Caco-2 (cell line): Measurements from ENCODE around the gene LRRC7. TPM values are rescaled to one million over a fixed set of nuclear protein-coding genes. Genes with fewer than 3 reads are reported as not detected.
"Not testable (repeated sequence)": the region's sequence is repeated elsewhere in the genome, so short reads cannot be mapped to it uniquely, and the experiment has no call there.

Experiments used
- BruUV-seq: library from RNA; stranded (reverse); fragments of 400-500 nt; replicated peaks from 2 replicates; lab custom pipeline; 2021; lab: Mats Ljungman, UMichigan
- CTCF ChIA-PET: fragments of 300-600 bp; sonication (Branson Sonifier 250); formaldehyde crosslinking; loops from one replicate; lab custom pipeline; 2022; ENCODE audit warnings: antibody characterized with exemption; lab: Charles Lee
- POLR2A ChIA-PET: fragments of 300-600 bp; sonication (Branson Sonifier 250); formaldehyde crosslinking; loops from one replicate; lab custom pipeline; 2022; ENCODE audit warnings: antibody characterized with exemption; lab: Charles Lee
- DNase-seq, 2 experiments: peaks; one replicate each; pipeline versions ENCODE4 v3.0.0 to v3.0.0-alpha.2; 2020 to 2022
- H3K27me3 ChIP-seq: replicated peaks from 2 replicates; pipeline ENCODE4 v1.6.0; 2011; ENCODE audit warnings: low read length; ENCODE audit not compliant: control insufficient read depth, insufficient read depth
- H3K36me3 ChIP-seq: 2 replicates; pipeline ENCODE4 v1.5.1; 2011; ENCODE audit warnings: low read length; ENCODE audit not compliant: control insufficient read depth, insufficient read depth
- H3K4me1 ChIP-seq: fragments of 250-450 bp; sonication (Bioruptor Pico); 2 replicates; pipeline ENCODE4 v1.5.1; 2020; ENCODE audit warnings: mild to moderate bottlenecking
- H3K4me3 ChIP-seq: 2 replicates; pipeline ENCODE4 v1.5.1; 2011; ENCODE audit warnings: low read depth, mild to moderate bottlenecking, control low read depth, low read length
- H3K9me3 ChIP-seq: fragments of 250-450 bp; sonication (Bioruptor Pico); 2 replicates; pipeline ENCODE4 v1.5.1; 2020; ENCODE audit warnings: mild to moderate bottlenecking, moderate library complexity
- H3K27ac Mint-ChIP-seq: one replicate; pipeline ENCODE4 v1.8.0; 2022; ENCODE audit warnings: mixed read lengths; ENCODE audit not compliant: unreplicated experiment
- H3K27me3 Mint-ChIP-seq: one replicate; pipeline ENCODE4 v1.8.0; 2022; ENCODE audit warnings: mixed read lengths; ENCODE audit not compliant: insufficient read depth, unreplicated experiment
- H3K36me3 Mint-ChIP-seq: one replicate; pipeline ENCODE4 v1.8.0; 2022; ENCODE audit warnings: mild to moderate bottlenecking, mixed read lengths; ENCODE audit not compliant: insufficient read depth, unreplicated experiment
- H3K4me1 Mint-ChIP-seq: one replicate; pipeline ENCODE4 v1.8.0; 2022; ENCODE audit warnings: low read depth, mixed read lengths; ENCODE audit not compliant: unreplicated experiment
- H3K4me3 Mint-ChIP-seq: one replicate; pipeline ENCODE4 v1.8.0; 2022; ENCODE audit warnings: mild to moderate bottlenecking, moderate library complexity, mixed read lengths; ENCODE audit not compliant: unreplicated experiment
- H3K9me3 Mint-ChIP-seq: one replicate; pipeline ENCODE4 v1.8.0; 2022; ENCODE audit warnings: mixed read lengths; ENCODE audit not compliant: unreplicated experiment
- CTCF ChIP-seq, 2 experiments: fragments of 200-600 bp in 1 of 2; IDR thresholded peaks; 1 replicate in 1 of 2; 2 replicates in 1 of 2; pipeline versions ENCODE4 v1.5.1 to v1.8.0; 2011 to 2022; ENCODE audit warnings: antibody characterized with exemption in 1 of 2, control low read depth in 1 of 2, inconsistent platforms in 1 of 2, low read depth in 1 of 2, low read length in 1 of 2, mild to moderate bottlenecking in 1 of 2, moderate library complexity in 1 of 2; ENCODE audit not compliant: insufficient read depth in 1 of 2, severe bottlenecking in 1 of 2, unreplicated experiment in 1 of 2
- intact Hi-C: fragments of 100-400 bp; cut with micrococcal nuclease; formaldehyde crosslinking; loops from one replicate; pipeline ENCODE4 v1.10.0; 2022; ENCODE audit not compliant: unreplicated experiment
- total RNA-seq: library from RNA; stranded (reverse); gene quantifications from 2 replicates; pipeline ENCODE4 v1.2.3, GENCODE V29; 2022

LRRC7 gene
- total RNA-seq, 1 experiment from 2014 or later = 8.5 TPM

DNA sequence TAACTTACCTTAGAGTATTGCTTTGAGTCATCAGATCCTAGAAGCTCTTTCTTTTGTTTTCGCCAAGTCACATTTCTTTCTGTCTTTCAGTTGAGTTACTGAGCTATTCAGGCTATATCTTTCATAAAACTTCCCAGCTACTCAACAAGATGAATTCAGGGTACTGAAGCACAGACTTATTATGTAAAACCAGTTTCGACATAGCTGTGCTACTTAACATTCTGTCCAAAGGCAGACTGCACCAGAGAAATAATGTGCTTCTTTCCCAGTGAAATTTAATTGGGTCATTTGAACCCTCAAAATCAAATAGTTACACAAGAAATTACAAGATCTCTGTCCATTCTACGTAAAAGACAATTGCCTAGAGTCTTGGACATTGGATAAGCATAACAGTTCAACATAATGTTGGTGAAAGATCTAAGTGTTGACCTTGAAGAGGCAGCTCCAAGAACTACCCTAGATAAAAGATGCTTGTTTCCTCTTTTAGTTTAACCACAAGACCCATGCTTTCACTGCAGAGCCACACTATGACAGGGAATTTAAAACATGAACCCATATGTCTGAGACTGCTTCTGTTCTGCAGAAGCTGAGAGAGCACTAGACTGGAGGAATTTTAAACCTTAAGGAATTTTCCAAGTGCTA lies 474.5 kb downstream of the LRRC7 start:
- BruUV-seq = no TSS peak
- no peak for DNase-seq
- Mint-ChIP-seq H3K27ac (no peak overlapping the region), H3K27me3 (no peaks in the 10 kb centered on the region), H3K9me3 (no peaks in the 10 kb centered on the region), H3K4me3 (no peak overlapping the region), H3K36me3 (no peaks in the 10 kb centered on the region), H3K4me1 (no peaks in the 10 kb centered on the region)
- no peak overlapping the region for H3K4me3 ChIP-seq
- intact Hi-C loops = no loop called here
- no peaks in the 10 kb centered on the region for H3K9me3 ChIP-seq
- no peaks in the 10 kb centered on the region for H3K36me3 ChIP-seq
- CTCF ChIA-PET = no interaction called here
- H3K27me3 ChIP-seq = no peaks in the 10 kb centered on the region
- POLR2A ChIA-PET = no interaction called here
- H3K4me1 ChIP-seq = no peaks in the 10 kb centered on the region
- no peak for TF ChIP-seq CTCF (IDR thresholded peaks at IDR 0.05; ENCODE audit: insufficient read depth in 1 of 2, low read depth in 1 of 2, low read length in 1 of 2, severe bottlenecking in 1 of 2, unreplicated experiment in 1 of 2)

- POLR2A ChIA-PET = no interaction called here
- no peaks in the 10 kb centered on the region for H3K36me3 Mint-ChIP-seq
- Histone ChIP-seq H3K27me3 (no peaks in the 10 kb centered on the region), H3K9me3 (no peaks in the 10 kb centered on the region), H3K4me3 (no peak overlapping the region), H3K36me3 (no peaks in the 10 kb centered on the region), H3K4me1 (no peaks in the 10 kb centered on the region)
- no peak for DNase-seq
- BruUV-seq = no TSS peak
- intact Hi-C loops = no loop called here
- H3K4me1 Mint-ChIP-seq = no peaks in the 10 kb centered on the region
- H3K4me3 Mint-ChIP-seq = no peak overlapping the region
- CTCF ChIA-PET = no interaction called here
- no peaks in the 10 kb centered on the region for H3K27me3 Mint-ChIP-seq
- H3K9me3 Mint-ChIP-seq = no peaks in the 10 kb centered on the region
- TF ChIP-seq CTCF (IDR thresholded peaks at IDR 0.05; ENCODE audit: insufficient read depth in 1 of 2, low read depth in 1 of 2, low read length in 1 of 2, severe bottlenecking in 1 of 2, unreplicated experiment in 1 of 2) = no peak
- H3K27ac Mint-ChIP-seq = no peak overlapping the region
Measured at GRCh38 chr1:70043804-70044203, 476.1 kb downstream of the LRRC7 start.

DNA sequence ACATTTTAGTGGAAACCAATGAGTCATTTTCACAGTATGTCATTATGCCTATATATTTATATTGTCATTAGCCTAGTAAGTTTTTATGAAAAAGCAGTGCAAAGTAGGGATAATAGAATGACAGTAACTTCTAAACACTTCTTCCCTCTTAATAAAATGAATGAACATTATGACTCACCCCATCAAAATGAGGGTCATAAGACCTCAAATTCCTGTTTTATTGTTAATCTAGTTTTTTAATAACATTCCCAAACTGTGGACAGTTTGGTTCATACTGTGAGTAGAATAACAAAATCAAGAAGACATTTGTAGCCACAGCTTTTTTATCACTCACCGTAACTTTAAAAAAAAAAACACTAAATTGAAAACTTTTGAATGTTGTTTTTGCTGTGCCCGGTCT lies 477.1 kb downstream of the LRRC7 start:
- no peaks in the 10 kb centered on the region for H3K9me3 ChIP-seq

DNA sequence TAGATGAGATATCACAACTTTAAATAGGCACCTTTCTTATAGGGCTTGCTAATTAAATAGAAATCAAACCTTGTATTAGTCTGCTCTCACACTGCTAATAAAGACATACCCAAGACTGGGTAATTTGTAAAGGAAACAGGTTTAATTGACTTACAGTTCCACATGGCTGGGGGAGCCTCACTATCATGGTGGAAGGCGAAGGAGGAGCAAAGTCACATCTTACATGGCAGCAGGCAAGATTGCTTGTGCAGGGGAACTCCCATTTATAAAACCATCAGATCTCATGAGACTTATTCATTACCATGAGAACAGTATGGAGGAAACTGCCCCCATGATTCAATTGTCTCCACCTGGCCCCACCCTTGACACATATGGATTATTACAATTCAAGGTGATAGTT lies 477.9 kb downstream of the LRRC7 start:
- H3K9me3 ChIP-seq, DNase-seq, H3K27me3 Mint-ChIP-seq, H3K4me3 Mint-ChIP-seq, H3K4me1 Mint-ChIP-seq, BruUV-seq, H3K9me3 Mint-ChIP-seq, H3K36me3 Mint-ChIP-seq, CTCF ChIA-PET, POLR2A ChIA-PET, H3K27me3 ChIP-seq, H3K4me1 ChIP-seq, H3K4me3 ChIP-seq, H3K27ac Mint-ChIP-seq, H3K36me3 ChIP-seq, intact Hi-C loops: not testable (repeated sequence)

More for the DNA sequence above, 477.1 kb downstream of the LRRC7 start:
- H3K4me3 Mint-ChIP-seq = no peak overlapping the region
- TF ChIP-seq CTCF (IDR thresholded peaks at IDR 0.05; ENCODE audit: insufficient read depth in 1 of 2, low read depth in 1 of 2, low read length in 1 of 2, severe bottlenecking in 1 of 2, unreplicated experiment in 1 of 2) = no peak
- no peak overlapping the region for H3K27ac Mint-ChIP-seq
- DNase-seq = no peak
- no peak overlapping the region for H3K4me3 ChIP-seq
- no peaks in the 10 kb centered on the region for H3K27me3 Mint-ChIP-seq
- H3K4me1 ChIP-seq = no peaks in the 10 kb centered on the region
- POLR2A ChIA-PET = no interaction called here
- H3K4me1 Mint-ChIP-seq = no peaks in the 10 kb centered on the region
- H3K36me3 ChIP-seq = no peaks in the 10 kb centered on the region
- H3K9me3 Mint-ChIP-seq = no peaks in the 10 kb centered on the region
- H3K27me3 ChIP-seq = no peaks in the 10 kb centered on the region
- CTCF ChIA-PET = no interaction called here
- H3K36me3 Mint-ChIP-seq = no peaks in the 10 kb centered on the region
- no TSS peak for BruUV-seq
- intact Hi-C loops = no loop called here
